Measurements from ENCODE around the gene HERC2. TPM values are rescaled to one million over a fixed set of nuclear protein-coding genes. Genes with fewer than 3 reads are reported as not detected.
"Not testable (repeated sequence)": the region's sequence is repeated elsewhere in the genome, so short reads cannot be mapped to it uniquely, and the experiment has no call there.

HERC2 gene
- total RNA-seq, 1 donor from 2014 or later: 54.5 TPM

DNA sequence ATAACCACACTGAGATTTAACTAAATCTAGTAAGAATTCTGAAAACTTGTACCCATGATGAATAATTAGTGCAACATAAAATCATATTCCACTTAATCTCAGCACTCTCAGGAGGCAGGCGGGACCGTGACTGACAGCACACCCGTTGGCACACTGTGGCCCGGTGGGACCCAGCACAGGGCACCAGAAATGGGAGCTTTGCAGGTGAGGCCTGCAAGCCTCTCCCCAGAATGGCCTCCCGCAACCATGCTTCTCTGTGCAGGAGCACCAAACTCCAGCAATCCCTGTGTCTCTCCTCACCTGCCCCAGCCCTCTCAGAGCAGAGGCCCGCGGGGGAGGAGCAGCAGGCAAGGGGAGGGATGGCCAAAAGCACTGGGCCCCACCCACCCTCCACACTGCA lies 191.3 kb downstream of the HERC2 start:
- DNase-seq: no peak

DNA sequence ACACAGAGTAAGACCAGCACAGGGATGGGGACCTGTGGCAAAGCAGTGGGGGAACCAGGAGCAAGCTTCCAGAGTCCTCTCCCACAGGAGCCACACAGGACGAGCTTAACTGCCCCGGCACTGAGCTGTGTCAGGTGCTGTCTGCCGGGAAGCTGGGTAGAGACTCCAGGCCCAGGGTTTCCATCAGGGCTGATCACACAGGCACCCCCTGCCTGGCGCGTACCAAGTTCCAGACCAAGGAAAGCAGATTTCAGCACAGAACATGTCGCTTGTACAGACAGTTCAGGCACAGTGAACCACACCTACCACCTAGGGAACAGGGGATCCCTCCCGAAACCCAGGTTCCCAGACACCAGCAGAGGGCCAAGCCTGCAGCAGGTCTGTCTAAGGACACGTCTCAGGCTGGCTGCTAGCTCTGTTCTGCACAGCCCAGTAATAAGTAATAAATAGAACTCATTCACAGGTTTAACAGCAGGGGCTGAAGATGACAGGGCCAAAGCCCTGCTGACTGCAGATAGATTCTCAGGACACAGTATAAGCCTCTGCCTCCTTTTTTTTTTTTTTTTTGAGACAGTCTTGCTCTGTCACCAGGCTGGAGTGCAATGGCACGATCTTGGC lies 192.6 kb downstream of the HERC2 start:
- no peak for DNase-seq

DNA sequence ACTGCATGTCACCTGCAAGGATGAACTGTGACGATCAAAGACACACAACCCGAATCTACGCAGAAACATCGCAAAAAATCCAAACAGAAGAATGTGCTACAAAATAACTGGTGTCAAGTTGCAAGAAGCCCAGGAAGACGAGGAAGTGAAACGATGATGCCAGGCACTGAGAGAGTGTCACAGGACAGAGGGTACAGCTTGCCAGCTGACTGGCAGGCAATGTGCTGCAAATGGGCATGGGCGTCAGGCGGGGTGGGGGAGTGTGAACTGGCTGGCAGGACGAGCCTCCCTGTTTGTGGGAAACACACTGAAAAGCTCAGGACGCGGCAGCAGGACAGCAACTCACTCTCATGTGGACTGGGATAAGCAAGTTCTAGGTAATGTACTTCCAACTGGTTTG lies 193.9 kb downstream of the HERC2 start:
- no peak for DNase-seq

DNA sequence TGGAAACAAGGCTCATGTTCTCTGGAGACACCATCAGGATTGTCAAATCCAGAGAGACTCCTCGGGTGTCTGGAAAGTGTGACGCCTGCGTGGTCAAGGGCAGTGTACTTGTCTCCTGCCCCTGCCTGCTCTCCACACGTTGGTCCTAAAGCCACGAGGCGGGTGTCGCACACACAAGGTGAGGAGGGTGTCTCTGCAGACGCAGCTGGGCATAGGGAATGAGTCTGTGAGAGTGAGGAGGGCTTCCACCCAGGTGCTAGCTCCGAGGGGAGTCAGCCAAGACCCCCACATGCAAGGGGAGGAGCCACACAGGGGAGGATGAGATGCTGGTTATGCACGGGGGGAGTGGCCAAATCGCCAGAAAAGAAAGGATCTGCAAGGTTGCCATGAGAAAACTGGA lies 194.9 kb downstream of the HERC2 start:
- no peak for DNase-seq

DNA sequence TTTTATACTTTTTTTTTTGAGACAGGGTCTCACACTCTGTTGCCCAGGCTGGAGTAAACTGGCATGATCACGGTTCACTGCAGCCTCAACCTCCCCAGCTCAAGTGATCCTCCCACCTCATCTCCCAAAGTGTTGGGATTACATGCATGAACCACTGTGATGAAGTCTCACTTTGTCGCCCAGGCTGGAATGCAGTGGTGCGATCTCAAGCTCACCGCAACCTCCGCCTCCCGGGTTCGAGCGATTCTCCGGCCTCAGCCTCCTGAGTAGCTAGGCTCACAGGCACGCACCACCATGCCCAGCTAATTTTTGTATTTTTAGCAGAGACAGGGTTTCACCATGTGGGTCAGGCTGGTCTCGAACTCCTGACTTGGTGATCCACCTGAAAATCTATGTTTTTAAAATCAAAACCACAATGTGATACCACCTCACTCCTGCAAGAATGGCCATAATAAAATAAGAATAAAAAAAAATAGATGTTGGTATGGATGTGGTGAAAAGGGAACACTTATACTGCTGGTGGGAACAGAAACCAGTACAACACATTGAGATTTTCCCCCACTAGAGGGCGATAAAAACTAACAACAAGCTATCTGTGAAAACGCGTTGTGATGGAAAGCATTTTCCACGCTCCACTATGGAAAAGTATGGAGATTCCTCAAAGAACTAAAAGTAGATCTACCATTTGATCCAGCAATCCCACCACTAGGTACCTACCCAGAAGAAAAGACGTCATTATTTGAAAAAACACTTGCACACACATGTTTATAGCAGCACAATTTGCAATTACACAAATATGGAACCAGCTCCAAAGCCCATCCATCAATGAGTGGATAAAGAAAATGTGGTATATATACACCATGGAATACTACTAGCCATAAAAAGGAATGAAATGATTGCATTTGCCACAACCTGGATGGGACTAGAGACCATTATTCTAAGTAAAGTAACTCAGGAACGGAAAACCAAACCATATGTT lies 196.0 kb downstream of the HERC2 start:
- peak; percentile 85 for DNase-seq

DNA sequence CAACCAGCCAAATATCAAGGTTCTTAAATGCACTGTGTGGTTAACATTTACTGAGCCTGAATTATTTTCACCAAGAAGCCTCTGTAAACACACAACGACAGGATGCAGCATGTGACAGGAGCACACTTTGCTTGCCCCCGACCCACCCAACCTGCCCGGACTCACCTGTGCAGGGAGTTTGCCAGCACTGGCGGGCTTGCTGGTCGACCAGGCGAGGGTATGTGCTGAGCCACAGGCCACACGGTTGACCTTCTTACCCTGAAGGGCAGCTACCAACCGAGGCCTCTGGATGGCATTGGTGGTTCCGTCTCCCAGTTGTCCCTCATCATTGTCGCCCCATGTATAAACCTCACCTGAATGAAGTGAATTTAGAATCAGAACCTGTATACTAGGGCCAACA lies 197.1 kb downstream of the HERC2 start:
- DNase-seq: no peak

DNA sequence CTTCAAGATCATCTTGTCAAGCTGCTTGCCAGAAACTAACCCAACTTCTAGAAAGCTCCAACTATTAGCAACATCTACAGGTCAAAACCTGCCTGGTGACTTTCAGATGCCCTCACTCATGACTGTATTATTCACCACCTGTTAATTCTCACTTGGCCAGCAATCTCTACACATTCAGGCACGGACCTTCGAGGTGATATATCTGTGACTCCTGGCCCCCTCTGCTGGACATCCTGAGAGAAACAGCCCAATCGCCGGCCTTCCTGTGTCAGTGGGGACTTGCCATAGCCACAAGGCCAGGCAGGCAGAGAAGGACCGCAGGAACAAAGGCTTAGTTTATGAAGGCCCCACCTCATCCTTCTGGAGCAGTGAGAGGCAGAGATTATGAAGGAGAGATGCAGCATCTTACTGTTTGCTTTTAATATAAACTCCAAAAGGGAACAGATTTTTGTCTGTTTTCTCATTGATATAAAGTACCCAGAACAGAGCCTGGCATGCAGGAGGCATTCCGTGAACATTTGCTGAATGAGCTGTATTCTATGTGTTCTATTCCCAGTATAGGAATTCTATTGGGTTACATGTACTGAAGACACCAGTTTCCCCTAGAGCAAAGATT lies 198.5 kb downstream of the HERC2 start:
- peak; percentile 89 for DNase-seq

DNA sequence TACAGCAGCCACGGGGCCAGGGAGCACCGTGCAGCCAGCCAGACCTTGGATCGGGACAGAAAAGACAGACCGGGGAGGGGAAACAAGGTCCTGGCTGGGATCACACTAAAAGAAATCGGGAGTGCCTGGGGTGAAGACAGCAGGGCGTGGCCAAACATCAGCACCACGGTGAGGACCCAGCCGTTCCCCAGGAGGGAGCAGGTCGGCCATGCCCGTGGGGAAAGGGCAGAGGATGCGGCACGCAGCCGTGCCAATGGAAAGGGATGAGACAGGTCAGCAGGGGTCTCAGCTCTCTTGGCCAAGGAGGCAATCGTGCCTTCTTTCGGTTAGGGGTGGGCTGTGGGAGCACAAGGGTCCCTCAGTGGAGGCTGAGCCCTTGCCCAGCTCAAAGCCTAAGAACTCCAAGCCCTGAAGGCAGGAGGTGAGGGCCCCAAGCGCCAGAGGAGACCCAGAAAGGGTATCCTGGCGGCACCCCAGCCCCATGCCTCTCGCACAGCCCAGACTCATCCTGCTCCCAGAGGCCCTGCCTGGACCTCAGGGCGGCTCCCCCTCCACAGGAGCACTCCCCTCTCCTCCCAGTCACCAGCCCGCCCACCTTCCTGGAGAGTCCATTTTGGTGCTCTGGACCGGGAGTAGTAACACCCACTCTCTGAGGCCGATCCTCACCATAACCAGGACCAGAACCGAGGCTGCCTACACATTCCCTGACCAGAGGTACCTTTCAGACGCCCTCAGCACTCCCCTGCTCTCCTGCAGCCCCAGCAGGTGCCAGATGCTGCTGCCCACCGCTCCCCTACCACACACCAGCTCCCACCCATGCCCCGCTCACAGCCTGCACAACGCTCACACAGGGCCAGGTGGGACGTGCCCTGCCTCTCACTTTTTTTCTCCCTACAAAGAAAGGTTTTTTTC lies 199.7 kb downstream of the HERC2 start:
- no peak for DNase-seq

DNA sequence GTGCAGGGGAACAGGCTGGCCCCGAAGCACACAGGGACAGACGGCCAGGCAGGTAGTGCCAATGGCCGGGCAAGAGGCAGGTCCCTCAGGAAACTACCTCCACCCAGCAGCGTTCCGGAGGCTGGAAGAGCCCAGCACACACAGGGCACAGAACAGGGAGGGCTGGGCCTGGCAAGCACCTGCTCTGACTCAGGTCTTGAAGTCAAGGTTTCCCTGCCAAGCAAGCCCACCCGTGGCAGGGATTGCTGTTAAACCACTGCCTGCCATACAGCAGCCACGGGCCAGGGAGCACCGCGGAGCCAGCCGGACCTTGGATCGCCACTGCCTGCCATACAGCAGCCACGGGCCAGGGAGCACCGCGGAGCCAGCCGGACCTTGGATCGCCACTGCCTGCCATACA lies 200.4 kb downstream of the HERC2 start:
- DNase-seq: not testable (repeated sequence)

DNA sequence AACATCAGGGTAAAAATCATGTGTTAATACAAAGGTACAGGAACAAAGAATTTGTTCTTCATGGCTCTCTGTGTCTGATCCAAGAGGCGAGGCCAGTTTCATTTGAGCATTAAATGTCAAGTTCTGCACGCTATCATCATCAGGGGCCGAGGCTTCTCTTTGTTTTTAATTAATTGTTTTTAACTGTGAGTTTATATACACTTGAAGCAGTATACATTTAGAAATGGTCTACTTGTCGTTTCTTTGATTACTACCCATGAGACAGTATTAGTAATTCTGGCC lies 201.7 kb downstream of the HERC2 start:
- no peak for DNase-seq

DNA sequence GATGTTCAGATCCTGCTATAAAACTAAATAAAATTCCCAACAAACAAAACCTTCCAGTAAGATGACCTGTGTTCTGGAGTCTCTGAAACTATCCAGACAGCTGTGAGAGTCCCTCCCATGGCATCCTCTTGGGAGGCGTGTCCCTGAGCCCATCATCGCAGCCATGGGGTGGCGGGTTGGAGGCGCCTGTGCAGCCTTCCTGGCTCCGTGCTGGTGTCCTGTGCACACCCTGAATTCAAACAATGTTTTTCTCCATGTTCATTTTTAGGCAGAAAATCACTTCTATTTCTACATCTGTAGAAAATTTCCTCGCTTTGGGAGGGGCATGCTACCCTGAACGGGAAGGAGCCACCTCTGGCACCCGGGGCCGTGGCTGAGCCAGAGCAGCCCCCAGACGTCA lies 203.4 kb downstream of the HERC2 start:
- no peak for DNase-seq

DNA sequence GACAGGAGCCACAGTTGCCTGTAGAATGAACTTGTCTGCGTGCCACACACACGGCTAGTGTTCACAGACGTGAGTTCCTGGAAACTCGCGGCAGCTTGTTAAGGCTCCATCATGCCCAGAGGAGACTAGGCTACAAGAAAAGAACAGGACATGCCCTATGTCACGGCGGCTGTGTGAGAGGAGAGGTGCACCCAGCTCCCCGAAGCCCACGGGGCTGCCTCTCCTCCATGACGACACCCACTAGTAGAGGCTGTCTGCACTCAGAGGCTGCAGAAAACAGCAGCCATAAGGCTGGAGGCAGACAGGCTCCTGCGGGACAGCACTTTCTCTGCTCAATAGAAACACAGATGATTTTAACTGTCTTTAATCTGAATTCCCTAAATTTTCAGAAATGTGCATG lies 203.9 kb downstream of the HERC2 start:
- DNase-seq: no peak

DNA sequence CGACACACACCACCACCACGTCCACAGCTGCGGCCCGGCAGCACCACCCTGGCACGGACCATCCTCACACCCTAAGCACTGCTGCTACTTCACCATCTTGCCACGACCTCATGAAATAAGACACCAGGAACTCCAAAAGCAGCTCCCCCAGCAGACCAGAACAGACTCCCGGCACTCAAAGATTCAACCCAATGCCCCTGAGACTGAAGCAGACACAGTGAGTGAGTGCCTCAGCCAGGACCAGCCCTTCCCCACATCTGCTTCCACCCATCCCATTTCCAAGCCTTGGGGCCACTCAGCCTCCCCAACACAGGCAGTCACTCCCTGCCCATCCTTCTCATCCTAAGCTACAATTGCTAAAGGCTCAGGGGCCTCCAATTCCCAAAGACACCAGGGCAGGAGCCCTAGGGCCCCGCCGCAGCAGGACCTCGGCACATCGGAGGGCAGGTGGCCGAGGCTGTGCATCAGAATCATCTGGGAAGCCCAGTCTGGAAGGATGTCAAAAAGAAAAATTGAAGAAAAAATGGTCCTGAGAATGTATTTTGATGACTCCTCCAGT lies 204.5 kb downstream of the HERC2 start:
- no peak for DNase-seq

DNA sequence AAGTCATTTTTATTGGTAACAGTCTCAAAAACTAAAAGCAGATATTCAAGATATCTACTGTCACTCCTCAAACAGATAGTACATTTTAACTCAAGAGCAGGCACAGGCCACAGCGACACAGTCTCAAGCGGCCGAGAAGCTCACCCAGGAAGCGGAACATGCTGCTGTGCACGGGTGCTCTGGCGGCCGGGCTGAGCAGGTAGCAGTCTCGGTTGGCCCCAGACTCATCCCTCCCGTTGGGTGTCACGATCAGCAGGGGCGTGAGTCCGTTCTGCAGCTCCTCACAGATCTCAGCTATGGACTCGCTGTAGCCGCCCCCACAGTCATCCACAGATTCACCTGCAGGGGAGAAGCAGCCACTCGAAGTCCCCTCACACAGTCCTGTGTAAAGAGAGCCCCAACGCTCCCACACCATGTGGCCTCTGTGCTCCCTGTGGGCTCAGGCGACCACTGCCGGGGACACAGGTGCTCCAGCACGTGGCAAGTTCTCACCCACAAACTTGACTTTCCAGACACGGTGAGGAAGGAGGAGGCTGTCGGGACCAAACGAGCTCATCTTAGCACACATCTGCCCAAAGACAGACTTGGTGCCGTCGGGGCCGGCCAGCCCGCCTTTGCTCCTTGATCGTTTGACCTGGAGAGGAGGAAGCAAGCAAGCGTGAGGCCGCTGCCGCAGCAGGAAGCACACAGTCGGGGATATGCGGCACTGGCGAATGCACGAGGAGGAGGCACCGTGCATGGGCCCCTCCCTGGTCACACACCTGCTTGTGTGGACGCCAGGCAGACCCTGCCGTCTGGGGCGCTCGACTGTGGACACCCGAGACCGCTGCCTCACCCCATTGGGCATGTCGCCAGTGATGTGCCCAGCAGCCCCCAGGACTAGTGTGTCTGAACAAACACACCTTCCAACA lies 205.2 kb downstream of the HERC2 start:
- DNase-seq: no peak

DNA sequence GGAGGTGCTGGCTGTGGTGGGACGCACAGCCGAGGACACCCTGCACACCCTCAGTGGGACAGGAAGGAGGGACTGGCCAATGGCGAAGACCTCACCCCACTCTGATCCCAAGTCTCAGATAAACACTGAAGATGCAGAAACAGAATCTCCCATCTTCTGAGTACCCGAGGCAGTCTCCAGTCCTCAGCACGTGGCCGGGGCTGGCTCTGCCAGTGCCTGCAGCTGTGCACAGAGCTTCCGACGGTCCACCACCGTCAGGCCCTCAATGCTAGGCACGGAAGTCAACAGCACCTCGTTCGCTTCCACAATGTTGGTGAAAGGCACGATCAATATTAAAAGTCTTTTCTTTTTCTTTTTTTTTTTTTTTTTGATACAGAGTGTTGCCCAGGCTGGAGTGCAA lies 206.1 kb downstream of the HERC2 start:
- DNase-seq: no peak

DNA sequence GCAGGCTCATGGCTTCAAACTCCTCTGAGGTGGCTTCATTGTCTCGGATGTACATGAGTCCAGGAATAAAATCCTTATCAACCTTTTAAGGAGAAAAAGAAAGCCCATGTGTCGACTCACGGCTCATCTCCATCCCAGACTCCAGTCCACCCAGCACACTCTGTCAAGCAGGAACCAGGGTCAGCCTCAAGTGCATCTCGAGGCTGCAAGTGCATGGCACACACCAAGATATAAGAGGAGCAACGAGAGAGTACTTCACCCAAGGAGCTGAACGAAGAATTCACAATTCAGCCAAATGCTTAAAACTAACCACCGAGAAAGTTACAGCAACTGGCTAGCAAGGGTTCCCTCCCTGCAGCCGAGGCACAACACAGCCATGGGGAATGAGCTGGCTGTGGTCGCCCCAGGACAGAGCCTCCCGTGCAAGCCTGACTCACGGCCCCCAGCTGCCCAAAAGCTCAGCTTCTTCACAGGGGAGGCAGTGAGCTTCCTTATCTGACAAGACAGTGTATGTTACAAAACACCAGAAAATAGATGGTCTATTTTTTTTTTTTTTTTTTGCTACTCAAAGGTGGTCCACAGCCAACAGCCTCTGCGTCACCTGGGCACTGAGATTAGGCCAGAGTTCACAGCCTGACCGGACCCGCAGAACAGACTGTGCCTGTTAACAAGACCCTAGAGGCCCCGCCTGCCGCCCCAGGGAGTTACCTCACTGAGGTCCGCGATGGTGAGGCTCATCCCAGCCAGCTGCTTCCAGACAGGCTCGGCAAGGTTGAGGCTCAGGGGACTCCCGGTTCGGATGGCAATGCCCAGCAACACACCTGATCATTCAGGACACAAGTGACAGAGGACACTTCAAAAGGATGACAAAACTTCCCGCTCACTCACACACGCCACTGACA lies 207.0 kb downstream of the HERC2 start:
- no peak for DNase-seq

DNA sequence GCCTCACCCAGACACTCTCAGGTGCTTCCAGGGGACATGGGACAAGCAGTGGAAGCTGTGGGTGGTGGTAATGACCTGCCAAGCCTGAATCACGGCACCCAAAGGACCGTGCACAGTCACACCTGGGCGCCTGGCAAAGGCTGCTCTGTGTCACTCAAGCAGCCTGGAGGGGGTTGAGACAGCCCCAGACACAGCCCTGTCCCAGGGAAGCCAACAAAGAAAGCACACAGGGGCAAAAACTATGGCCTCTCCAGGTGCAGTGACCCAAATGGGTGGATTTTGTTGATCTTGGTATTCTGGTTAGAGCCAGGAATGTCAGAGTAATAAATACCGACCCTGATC lies 207.9 kb downstream of the HERC2 start:
- DNase-seq: no peak

DNA sequence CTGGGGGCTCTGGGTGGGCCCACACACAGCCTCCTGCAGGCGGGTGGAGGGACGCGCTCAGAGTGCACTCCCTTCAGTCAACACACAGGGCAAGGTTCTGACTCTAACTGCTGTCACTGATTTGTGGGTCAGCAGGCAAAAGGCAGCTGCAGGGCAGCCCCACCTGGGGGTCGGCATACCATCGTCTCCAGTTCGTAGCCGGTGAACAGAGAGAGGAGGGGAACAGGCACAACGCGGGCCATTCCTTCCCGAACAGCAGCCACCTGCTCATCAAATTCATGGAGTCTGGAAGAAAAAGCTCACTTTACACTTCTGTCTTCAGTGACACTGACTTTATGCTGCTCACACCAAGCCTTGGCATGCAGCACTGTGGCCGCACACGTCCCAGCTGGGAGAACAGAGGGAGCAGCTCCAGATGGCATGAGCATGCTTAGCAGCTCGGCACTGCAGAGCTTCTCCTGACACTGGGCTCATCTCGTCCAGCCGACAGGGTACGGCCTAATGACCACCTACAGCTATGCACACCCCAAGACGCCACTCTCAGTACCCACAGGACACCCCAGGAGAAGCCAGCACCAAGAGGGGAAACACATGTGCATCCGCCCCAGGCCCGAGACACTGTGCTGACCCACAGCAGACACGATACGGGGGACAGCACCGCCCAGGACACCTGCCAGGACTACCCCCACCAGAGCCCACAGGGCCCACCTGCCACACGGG lies 208.4 kb downstream of the HERC2 start:
- peak; percentile 32 for DNase-seq

DNA sequence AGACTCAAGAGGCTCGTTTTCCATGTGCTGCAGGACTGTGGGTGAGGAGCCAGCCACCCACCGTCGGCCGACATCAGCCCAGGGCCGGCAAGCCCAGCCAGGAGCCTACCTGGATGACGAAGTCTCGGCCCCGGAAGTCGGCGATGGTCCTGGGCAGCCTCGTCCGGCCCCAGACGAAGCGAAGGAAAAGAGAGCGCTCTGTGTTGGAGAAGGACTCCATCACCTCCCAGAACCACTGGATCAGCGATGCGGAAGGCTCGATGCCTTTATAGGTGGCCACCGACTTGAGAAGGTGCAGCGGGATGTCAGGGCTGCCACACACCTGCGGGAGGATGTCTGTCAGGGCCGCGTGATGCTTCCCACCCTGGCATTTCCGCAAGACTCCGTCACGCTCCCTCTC lies 209.0 kb downstream of the HERC2 start:
- DNase-seq: no peak
